NCI-H1105 (cell line): ENCODE results near the gene CACNA1B.
"Not testable (repeated sequence)": the region's sequence is repeated elsewhere in the genome, so short reads cannot be mapped to it uniquely, and the experiment has no call there.

ENCODE experiments used
- DNase-seq: peaks from one replicate; lab custom pipeline; 2025; lab: John Stamatoyannopoulos, UW

Gene CACNA1B

GRCh38 chr9:138073408-138073807 is 195.8 kb downstream of the CACNA1B start:
- DNase-seq = no peak

- no peak for DNase-seq
Observed at GRCh38 chr9:138073808-138074207, 196.2 kb downstream of the CACNA1B start.

DNA sequence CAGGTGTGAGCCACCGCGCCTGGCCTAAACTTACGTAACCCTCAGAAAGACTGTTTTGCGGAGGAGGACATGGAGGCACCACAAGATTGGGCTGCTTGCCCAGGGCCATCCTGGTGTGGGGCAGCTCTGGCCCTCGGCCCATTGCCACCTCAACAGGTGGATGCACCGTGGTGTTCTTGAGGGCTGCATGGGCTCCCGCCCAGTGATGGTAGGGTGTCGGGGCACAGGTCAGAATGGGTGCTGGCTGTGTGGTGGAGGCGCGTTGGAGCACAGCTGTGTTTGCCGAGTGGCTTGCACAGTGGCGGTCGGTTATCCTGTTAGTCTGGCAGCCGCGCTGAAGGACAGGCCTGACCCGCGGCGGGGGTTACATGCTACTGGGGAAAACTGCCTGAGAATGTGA is 196.9 kb downstream of the CACNA1B start:
- DNase-seq = no peak

GRCh38 chr9:138075496-138075895 is 197.9 kb downstream of the CACNA1B start:
- DNase-seq = no peak

DNA sequence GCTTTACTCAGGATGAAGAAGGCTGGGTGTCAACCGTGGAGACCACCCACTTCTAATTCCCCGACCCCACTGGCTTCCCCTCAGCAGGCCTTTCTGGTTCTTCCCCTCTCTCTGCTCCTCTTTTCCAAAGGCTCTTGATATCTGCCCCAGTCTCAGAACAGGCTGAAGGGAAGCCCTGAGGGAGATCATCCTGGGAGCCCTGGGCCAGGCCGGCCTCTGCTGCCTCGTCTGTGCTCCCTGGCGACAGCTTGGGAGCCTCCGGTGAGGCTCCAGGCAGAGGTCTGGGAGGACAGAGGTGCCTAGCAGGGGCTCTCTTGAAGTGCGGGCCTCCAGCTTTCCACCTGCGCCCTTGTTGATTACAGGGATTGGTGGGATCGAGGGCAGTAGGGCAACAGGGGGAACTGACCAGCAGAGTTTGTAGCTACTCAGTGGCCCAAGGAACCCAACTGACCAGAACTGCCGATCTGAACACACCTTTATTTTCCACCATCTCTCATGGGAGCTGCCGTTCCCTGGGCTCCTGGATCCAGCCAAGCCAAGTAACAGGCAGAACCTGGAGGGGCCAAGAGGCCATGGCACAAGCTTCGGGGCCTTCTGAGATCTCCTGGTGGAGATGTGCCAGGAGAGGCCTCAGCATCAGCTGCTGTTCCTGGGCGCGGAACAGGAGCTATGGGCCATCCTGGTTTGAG is 198.5 kb downstream of the CACNA1B start:
- no peak for DNase-seq

DNA sequence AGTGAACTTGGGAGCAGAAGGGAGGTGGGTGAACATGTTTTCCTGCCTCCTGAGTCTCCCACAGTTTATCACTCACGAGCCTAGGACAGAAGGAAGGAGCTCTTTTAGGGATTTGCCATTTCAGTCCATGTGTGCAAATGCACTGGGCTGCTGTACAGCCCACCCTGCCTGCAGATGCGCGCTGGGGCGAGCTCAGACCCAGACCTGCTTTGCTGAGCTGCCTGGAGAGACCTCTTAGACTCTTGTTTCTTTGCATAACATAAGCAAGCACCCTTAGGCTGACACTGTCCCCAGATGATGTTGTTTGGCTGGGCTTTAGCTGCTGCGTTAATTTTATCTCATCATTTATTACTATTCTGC is 199.0 kb downstream of the CACNA1B start:
- no peak for DNase-seq

- DNase-seq = no peak
Observed at GRCh38 chr9:138077126-138077525, 199.5 kb downstream of the CACNA1B start.

GRCh38 chr9:138077898-138078540 is 200.4 kb downstream of the CACNA1B start:
- DNase-seq = no peak

- DNase-seq = no peak
Observed at GRCh38 chr9:138078846-138079245, 201.3 kb downstream of the CACNA1B start.

DNA sequence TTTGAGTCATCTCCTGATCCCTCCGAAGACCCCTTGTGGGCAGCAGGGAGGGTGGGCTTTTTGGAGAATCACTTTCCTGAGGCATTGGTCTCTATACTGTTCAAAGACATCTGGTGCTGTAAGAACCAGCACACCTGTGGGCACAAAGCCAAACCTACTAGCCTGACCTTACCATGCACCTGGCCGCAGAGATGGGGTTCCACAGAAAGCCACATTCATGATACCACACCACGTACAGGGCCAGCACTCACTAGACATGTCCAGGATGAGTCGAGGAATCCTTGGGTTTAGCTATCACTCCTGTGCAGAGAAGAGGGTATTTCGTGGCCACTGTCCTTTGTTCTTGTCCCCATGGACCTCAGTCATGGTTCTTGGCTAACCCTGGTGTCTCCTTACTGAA is 203.4 kb downstream of the CACNA1B start:
- no peak for DNase-seq

DNA sequence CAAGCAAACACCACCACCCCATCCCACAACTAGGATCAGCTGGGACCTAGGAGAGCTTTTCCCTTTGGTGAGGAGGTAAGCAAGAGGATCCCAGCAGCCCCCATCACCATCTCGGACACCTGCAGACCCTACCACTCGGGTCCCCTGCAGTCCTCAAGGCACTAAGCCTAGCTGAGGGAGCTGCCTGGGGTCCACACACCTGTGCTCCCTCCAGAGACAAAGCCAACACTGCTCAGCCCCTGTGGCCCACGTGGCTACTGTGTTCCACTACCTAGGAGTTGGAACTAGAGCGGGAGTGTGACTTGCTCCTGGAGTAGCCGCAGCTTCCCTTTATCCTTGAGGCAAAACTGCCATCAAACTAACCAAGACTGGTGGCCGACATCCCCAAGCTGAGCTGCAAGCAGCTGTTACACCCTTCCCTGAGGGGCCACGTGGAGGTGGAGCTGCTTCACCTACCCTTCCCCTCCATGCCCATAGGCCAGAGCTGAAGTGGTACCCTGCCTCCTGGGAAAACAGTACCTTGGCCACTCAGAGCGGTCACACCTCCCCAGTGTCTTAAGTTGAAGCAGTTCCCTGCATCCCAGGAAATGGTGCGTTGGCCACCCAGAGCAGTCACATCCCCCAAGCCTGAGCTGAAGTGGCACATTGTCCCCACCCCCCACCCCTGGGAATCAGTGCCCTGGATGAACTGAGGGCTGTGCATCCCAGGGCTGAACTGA is 205.5 kb downstream of the CACNA1B start:
- no peak for DNase-seq

- no peak for DNase-seq
Observed at GRCh38 chr9:138083873-138084272, 206.3 kb downstream of the CACNA1B start.

DNA sequence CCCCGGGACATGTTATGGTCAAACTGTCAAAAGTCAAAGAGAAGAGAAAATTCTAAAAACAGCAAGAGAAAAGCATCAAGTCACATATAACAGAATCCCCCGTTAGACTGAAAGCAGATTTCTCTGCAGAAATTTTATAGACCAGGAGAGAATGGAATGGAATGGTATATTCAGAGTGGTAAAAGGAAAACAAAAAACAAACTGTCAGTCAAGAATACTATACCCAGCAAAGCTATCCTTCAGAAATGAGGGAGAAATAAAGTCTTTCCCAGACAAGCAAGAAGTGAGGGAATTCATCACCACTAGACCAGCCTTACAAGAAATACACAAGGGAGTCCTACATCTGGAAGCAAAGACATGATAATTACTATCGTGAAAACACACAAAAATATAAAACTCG is 208.0 kb downstream of the CACNA1B start:
- DNase-seq = no peak

DNA sequence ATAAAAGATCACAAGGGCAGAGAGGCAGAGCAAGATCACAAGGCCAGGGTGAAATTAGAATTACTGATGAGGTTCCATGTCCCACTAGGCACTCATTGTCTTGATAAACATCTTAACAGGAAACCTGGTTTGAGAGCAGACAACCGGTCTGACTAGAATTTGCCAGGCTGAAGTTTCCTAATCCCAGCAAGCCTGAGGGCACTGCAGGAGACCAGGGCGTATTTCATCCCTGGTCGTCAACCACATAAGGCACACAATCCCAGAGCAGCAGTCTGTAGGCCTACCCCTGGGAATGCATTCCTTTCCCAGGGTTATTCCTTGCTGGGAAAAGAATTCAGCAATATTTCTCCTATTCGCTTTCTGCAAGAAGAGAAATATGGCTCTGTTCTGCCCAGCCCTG is 214.5 kb downstream of the CACNA1B start:
- DNase-seq = not testable (repeated sequence)

DNA sequence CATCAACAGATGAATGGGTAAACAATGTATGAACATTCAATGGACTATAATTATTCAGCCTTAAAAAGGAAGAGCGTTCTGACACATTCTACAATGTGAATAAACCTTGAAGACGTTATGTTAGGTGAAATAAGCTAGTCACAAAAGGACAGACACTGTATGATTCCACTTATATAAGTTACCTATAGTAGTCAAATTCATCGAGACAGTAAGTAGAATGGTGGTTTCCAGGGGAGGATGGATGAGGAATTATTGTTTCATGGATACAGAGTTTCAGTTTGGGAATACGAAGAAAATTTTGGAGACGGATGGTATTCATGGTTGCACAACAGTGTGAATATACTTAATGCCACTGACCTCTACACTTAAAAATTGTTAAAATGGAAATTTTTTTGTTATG is 216.4 kb downstream of the CACNA1B start:
- DNase-seq = no peak

DNA sequence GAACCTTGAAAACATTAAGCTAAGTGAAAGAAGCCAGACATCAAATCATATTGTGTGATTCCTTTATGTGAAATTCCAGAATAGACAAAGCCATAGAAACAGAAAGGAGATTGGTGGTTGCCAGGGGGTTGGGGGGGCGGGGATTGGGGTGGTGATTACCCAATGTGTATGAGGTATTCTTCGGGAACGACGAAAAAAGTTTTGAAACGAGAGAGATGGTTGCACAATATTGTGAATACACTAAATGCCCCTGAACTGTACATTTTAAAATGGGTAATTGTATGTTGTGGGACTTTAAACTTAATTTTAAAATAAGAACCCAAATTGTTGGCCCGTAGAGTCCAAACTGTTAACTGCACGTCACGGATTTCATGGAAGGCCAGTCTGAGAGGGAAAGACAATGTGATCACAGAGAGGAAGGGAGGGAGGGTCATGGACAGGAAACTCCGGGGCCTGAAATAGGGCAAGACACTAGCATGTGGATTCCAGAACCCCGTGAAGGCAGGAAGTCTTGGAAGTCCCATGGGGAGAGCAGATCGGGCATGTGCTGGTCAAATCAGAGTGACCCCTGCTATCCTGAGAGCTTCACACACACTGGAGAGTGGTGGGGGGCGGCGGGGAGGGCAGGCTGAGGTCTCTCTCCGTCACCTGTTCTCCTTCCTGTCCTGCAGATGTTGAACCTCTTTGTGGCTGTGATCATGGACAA is 218.4 kb downstream of the CACNA1B start:
- DNase-seq = no peak

DNA sequence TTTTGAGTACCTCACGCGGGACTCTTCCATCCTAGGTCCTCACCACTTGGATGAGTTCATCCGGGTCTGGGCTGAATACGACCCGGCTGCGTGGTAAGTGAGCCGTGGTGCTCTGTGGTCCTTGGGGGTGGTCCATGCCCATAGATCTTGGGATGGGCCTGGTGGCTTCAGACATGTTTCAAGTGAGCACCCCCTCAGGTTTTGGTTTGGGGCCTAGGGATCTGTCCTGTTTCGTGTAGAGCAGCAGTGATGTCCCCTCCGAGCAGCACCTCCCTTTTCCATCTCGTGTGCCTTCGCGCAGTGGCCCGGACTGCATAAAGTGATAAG is 218.9 kb downstream of the CACNA1B start:
- DNase-seq = no peak

DNA sequence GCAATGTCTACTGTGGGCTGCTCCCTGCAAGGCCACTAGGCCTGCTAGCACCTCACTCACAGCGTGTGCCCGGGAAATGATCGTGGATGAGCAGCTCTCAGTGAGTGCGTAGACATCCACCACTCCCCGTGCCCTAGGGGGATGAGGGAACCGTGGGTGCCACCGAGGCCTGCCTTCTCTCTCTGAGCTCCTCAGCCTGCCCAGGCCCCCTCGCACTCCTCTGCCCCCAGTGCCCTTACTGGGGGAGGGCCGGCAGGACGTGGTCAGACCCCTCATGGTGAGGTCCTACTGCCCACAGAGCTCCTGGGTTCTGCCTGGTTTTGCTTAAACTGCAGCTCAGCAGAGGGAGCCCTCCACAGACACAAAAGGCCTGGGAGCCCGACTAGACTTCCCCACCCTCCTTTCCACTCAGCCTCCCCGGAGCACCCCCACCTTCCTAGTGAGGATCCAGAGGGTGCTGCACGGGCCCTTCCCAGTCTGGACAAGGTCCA is 220.0 kb downstream of the CACNA1B start:
- DNase-seq = no peak

DNA sequence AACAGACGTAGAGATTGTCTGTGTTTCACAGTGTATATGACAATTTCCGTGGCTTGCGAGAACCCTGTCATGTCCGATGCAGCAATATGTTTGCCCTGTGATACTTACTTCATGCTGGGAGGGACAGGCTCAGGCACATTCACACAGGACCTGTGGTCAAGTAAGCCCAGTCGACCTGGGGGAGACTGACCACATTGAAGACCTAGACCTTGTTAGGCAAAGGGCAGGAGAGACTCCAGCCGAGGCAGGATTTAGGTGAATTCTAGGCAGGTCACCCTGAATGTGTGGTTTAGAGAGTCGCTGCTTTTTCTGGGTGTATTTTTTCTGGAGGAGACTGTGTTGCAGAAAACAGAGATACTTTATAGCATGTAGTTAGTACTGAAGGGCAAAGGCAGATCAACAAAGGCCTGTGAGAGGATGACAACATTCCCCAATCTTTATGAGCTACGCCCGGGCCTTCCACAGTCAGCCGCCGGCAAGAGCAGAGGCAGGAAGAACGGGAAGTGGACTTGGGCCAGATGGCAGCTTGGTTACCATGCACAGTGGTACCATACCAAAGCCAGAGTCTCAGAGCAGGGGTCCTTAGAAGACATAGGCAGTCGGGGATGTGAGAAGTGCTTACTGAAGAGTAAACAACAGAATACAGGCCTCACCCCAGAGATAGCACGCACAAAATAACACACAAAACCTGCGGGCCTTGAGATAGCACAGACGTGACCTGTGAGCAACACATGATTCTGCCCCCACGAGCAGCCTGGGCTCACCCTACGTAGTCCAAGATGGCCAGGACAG is 220.7 kb downstream of the CACNA1B start:
- DNase-seq = no peak

DNA sequence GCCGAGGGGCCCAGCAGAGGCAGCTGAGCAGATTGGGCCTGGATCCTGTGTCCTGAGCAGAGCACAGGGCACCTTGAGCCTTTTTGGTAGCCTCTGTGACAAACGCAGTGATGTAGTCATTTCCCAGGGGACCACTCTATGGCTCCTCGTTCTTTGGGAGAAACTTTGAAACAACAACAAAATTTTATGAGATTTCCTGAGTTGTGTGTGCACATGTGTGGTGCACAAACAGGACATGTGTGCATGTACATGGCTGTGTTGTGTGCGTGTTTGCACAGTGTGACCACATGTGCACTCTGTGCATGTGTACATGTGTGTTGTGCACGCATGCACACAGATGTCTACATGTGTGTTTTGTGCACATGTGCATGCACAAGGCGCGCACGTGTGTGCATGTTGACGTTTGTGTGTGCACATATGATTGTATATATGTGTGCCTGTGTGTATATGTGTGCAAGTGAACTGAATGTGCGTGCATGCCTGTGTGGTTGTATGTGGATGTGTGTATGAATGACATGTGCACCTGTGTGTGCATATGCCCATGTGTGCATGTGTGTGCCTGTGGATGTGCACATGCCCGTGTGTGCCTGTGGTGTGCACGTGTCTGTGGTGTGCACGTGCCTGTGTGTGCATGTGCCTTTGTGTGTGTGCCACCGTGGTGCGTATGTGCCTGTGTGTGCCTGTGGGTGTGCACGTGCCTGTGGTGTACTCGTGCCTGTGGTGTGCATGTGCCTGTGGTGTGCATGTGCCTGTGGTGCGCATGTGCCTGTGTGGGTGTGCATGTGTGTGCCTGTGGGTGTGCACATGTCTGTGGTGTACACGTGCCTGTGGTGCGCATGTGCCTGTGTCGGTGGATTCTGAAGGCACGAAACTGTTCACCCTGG is 221.6 kb downstream of the CACNA1B start:
- no peak for DNase-seq
